Colon (tissue), 2 donors: ENCODE measurements around the gene NPBWR2.
"Not testable (repeated sequence)": the region's sequence is repeated elsewhere in the genome, so short reads cannot be mapped to it uniquely, and the experiment has no call there.

Experiments
- FAIRE-seq: peaks from 2 replicates; lab custom pipeline; 2012; peaks lifted over from hg19 to GRCh38; lab: Jason Lieb, UNC
- donor health status: control.
- donor health status: control.

NPBWR2 gene

DNA sequence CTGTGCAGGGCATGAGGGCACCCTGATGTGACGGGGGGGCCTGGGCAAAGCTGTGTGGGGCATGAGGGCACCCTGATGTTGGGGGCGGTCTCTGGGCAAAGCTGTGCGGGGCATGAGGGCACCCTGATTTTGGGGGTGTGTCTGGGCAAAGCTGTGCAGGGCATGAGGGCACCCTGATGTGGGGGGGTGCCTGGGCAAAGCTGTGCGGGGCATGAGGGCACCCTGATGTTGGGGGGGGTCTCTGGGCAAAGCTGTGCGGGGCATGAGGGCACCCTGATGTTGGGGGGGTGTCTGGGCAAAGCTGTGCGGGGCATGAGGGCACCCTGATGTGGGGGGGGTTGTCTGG, 10.0 kb upstream of the NPBWR2 start:
- FAIRE-seq, result not testable (repeated sequence)

DNA sequence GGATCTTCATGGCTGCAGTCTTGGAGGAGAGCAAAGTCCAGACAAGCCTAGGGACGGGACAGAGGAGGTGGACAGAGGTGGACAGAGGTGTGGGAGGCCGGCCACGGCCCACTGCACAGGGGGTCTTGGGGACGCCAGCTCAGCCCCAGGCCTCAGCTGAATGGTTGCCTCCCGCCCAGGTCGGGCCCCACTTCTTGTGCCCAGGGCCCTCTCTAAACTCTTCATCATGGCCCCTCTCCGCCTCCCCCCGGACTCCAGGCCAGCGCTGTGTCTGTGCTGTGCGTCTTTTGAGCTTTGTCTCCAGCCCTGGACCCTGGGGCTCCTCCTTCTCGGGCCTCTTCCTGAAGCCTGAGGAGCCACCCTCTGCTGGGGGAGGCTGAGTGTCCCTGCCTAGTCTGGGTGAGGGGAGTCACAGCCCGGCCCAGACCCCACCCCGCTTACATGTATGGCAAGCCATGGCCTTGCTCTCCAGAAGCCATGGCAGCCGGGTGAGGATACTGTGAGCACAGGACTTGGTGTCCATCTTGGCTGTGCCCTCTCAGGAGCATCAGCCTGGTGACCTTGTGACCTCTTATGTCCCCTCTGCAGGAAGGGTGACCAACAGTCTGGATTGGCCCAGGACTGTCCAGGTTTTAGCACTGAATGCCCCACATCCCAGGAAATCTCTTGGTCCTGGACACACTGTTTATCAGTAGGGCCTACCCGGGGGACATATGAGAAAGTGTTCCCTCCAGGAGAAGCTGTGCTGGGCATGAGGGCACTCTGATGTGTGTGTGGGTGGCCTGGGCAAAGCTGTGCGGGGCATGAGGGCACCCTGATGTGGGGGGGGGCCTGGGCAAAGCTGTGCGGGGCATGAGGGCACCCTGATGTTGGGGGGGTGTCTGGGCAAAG, 9.4 kb upstream of the NPBWR2 start:
- no peak for FAIRE-seq

DNA sequence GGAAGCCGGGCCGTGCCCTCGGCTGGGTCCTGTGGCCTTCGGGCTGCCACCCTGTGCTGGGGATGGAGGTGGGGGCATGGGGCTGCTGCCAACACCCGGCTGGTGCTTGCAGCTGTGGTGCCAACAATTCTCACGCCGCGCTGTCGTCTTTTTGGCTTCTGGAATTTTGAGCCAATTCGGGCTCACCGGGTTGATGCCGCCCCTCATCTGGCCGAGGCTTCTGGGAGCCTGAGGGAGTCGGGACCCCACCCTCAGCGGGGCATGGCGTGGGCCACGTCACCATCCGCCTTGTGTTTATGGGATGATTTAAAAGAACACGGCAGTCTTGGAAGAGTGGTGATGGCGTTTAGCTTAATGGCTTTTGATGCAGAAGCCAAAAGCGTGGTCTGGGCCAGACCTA, 8.7 kb upstream of the NPBWR2 start:
- FAIRE-seq, result no peak

DNA sequence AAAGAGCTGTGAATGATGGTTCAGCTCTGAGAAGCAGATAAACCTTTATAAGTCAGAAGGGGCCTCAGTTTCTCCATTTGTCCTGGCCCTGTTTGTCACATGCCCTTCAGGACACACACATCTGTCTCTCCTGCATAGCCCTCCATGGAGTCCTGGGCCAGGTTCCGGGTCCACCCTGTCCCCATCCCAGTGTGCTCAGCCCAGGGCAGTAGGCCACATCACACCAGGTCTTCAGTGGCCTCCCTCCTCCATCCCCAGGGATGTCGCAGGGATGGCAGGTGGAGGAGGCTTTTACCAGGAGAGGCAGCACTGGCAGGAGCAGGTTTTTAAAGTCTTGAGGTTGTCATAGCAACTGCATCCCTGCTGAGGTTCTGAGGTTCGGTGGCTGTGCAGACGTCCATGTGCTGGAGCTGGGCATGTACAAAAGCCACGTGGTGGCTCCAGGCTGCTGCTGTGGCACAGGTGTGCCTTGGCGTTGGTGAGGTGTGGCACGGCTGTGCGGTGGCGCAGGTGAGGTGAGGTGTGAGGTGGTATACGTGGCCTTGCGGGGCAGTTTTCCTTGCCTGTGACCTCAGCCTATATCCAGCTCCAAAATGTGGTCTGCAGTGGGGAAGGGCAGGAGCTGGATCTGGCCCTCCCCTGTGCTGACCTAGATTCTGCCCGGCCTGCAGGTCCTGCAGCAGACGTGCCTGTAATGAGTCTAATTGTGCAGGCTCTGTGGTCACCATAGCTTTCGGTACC, 8.0 kb upstream of the NPBWR2 start:
- no peak for FAIRE-seq

DNA sequence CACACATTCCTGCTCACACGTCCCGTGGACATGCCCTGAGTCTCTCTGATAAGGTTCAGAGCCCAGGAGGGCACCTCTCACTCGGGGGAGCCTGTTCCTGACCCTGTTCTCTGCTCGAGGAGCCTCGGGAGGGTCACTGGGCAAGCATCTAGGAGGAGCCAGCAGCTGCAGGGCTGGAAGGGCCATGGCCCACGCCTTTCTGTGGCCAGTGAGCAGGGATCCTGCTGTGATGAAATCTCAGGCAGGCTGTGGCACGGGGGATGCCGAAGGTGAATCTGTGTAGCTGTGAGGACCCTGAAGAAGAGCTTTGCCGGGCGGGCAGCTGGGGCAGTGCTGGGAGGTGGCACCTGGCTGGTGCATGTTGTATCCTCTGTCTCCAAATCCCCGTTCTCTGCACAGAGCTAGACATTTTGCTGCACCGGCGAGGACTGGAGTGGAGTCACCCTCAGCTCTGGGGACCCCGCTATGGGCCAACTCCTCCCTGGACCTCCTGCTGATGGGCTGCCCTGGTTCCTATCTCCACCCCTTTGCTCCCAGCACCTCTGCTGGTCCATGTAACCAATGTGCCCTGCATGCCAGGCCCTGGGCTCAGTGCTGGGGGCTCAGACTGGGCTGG, 7.1 kb upstream of the NPBWR2 start:
- FAIRE-seq, result no peak

DNA sequence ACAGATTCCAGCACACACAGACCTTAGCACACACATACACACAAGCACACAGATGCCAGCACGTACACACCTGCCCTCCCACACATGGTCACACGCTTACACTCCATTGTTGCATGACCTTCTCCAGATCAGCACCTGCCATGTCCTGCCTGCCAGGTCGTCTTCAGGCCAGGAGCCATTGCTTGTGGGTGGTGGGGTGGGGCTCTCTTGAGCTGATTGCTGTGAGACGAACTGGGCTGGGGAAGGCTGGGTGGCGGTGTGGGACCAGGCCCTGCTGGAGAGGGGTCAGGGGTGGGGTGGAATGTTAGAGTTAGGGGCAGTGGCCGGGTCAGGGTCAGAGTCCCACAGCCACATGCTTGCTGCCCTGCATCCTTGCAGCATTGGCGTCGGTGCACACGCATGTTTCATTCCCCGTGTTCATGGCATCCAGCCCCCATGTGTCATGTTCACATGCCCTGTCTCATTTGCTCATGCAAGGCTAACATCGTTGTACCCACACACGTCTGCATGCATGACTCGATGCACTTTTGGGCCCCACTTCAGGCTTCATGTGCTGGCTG, 6.5 kb upstream of the NPBWR2 start:
- no peak for FAIRE-seq

DNA sequence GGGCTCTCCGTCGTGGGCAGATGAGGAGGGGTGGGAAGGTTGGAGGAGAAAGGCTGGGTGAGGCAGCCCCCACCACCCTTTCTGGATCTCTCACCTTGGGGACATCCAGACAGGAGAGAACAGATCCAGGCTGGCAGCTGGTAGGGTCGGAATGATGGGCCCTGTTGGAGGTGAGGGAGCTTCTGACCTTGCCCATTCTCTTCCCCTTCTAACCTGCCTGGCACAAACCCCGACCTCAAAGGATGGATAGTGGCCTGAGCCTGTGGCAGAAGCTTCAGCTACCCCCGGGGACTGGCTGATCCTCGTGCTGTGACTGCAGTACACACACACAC, 6.0 kb upstream of the NPBWR2 start:
- no peak for FAIRE-seq

DNA sequence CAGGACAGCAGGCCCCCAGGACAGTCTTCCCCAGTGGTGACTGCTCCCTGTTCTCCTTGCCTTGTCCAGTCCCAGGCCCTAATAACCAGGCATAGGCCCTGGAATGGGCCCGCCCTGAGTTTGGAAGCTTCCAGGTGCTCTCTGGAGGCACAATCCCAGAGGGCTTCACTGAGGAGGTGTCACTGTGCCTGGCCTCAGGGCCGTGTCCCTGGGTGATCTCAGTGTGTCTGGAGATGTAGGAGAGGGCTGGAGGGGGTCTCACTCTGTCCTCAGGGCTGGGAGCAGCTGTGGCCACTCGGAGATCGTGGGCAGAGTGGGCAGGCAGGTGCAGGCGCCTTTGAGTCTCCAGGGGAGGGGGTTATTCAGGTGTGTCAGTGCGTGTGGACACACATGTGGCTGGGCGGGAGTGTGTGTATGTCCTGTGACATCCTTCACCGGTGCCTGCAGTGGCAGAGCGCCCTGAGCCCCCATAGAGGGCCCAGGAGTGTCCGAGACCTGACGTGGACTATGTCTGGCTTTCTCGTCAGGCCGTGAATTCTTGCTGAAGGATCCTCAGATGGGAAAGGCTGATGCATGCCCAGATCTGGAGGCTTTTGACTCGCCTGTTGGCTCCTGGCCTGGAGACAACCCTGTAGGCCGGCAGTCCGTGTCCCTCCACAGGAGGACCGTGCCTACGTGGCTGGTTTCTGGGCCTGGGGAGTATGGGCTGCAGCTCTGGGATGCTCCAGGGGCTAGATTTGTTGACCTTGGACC, 5.5 kb upstream of the NPBWR2 start:
- no peak for FAIRE-seq

DNA sequence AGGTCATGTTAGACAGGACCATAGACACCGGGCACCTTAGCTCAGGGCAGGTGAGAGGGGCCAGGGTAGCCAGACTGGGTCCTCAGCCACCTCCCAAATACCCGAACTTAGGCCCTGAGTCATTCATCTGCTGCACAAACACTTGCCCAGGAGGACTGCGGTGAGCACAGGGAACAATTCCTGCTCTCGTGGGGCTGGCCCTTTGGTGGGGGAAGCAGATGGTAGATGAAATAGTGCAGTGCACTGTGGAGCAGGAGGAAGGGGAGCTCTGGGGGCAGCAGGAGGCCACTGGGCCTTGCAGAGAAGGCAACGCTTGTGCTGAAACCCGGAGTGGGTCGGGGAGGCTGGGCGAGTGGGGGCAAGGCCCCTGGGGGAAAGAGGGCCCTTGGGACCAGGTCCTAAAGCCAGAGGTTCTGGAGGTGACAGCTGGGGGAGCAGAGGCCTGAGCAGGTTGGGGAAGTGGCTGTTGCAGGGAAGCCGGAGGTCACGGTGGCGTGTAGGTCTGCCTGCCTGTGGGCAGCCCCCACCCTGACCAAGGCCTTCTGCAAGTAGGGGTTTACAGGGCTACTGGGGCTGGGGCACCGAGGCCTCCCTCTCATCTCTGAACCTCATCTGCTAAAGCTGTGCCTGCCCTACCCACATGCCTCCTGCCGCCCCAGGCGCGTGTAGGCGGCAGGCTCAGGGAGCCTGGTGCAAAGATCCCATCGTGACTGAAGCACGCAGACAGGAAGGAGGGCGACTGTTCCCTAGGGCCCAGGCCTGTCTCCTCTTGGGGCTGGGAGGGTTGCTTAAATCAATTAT, 4.7 kb upstream of the NPBWR2 start:
- FAIRE-seq, result no peak

DNA sequence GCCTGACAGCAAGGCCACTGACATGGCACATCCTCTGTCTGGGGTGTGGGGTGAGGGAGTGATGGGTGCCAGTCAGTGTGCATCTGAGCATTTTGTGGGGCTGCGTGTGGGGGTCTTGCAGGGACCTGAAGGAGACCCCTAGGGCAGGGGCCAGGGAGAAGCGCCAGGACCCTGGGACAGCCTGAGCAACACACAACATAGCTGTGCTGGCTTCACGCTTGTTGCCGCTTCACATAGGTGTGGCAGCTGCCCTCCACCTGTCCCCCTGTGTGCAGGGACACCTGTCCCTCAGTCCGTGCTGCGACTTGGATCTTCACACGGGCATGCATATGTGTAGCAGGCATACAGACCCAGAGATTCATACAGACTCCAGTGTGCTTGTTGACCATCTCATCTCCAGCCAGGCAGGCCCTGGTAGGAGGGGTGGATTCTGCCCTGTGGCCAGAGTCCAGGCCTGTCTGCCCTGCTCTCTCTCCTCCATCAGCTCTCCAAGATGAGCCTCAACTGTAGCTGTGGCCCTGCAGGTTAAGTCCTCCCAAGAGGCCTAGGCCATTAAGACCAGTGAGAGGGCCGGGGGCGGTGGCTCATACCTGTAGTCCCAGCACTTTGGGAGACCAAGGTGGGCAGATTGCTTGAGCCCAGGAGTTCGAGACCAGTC, 3.2 kb upstream of the NPBWR2 start:
- no peak for FAIRE-seq

DNA sequence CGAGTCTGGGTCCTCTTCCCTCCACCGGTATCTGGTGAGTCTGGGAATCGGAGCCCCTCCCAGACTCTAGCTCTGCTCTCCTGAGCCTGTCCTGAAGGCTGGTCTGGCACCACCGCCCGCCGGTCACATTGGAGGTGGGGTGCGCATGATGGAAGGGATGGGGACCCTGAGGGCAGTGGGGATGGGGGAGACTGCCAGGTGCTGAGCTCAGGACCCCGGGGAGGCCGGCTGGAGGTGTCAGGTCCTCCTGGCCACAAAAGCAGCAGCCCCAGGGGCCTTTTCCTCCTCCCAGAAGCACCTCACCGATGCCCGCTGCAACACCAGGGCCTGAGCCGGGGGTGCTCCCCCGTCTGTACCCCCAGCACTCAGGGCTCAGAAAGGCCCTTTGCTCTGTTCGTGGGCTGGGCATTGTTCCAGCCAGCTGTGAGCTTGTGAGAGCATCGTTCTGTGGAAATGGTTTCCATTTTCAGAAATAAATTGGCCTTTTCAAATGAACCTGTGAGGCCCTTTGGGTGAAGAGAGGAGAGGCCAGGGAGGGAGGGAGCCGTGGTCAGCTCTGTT, 2.5 kb upstream of the NPBWR2 start:
- FAIRE-seq, result no peak

DNA sequence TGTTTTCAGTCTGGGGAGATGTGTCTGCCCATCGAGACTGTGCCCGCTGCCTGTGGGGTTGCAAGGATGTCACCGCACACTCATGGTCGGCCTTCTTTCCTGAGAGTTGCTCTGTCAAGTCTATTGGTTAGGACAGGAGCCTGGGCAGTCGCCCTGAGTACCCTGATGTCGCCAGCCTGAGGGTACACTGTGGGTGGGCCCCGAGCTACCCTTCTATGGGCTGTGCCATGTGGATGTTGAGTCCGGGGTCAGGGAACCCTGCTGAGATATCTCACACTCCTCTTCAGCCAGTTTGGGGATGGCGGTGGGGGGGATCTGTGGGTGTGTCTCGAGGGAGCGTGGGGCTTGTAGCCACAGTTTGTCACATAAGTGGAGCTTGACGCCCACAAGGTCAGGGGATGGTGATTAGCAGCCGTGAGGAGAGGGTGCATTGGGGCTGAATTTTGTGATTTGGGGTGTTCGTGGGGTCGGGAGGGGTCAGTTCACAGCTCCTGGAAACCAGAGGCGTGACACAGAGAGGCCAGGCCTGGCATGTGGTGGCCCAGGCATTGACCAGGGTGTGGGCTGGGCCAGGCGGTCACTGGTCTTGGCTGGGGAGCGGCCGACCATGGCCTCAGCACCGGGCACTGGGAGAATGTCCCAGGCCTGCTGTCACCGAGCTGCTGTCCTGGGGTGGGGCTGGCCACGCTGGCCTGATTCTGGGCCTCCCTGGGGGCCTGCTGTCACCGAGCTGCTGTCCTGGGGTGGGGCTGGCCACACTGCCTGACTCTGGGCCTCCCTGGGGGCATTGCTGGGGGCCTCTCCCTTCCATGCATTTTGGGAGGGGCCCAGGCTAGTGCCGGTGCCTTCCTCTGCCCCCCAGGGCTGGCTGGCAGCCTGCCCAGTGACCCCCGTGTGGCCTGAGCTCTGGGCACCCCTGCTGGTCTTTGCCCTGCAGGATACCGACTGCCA, 1.6 kb upstream of the NPBWR2 start:
- no peak for FAIRE-seq

DNA sequence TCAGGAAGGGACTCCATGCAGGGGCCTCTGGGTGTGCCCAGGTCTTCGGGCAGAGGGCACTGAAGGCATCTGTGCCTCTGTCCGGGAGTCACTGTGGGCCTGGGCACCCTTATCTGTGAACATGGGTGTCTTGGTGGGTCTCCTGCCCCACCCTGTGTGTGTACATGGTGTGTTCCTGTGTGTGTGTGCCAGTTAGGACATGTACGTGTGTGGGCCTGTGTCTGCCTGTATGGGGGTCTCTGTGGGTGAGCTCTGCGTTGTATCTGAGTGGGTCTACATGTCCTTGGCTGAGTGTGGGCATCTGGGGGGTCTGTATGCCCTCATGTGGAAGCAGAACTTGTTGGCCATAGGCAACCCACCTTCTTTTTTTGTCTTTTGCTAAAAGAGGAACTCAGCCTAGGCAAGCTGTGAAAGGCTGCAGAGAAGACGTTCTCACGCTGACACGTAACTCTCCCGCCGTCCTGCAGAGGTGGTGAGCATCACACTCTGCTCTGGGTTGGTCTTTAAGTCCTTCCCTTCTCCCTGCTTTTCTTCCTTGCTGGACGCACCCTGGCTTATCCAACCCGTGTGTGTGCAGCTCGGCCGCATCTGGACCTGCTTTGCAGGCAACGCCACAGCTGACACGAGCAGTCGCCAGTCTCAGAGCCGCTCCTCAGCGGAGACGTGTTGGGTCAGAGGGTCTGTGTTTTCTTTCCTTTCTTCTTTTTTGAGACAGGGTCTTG, 532 bp upstream of the NPBWR2 start:
- FAIRE-seq, result no peak

DNA sequence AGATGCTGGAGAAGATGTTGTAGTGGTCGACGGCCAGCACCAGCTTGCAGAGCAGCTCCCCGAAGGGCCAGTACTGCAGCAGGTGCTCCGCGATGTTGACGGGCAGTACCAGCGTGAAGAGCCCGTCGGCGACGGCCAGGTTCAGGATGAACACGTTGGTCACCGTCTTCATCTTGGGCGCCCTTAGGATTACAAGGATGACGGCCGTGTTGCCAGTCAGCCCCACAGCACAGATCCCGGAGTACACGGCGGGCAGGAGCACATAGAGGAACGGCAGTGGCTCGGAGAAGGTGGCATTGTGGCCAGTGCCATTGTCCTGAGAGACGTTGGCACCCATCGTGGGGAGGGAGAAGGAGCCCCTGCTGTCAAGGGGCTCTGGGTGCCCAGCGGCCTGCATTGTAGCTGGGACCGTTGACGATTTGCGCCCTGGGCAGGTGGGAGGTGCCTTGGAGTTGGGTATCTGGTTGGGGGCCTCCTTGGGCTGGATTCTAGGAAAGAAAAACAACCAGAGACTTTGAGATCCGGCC, 867 bp downstream of the NPBWR2 start:
- no peak for FAIRE-seq

DNA sequence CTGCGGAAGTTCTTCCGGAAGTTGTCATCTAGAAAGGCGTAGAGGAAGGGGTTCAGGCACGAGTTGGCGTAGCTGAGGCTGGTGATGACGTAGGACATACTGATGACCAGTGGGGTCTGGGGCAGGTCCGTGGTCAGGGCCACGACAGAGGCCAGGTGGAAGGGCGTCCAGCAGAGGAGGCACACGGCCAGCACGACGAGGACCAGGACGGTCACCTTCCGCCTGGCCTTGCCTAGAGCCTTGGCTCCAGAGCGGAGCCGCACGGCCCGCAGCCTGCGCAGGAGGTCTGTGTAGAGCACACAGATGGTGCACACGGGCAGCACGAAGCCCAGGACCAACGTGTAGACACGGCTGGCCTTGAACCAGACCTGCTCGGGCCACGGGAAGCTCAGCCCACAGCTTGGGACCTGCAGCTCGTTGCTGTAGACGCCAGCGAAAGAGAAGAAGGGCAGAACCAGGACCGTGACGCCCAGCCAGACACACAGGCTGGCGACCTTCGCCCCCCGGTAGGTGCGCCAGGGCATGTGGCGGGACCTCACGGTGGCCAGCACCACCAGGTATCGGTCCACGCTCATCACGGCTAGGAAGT, 1.4 kb downstream of the NPBWR2 start:
- no peak for FAIRE-seq

DNA sequence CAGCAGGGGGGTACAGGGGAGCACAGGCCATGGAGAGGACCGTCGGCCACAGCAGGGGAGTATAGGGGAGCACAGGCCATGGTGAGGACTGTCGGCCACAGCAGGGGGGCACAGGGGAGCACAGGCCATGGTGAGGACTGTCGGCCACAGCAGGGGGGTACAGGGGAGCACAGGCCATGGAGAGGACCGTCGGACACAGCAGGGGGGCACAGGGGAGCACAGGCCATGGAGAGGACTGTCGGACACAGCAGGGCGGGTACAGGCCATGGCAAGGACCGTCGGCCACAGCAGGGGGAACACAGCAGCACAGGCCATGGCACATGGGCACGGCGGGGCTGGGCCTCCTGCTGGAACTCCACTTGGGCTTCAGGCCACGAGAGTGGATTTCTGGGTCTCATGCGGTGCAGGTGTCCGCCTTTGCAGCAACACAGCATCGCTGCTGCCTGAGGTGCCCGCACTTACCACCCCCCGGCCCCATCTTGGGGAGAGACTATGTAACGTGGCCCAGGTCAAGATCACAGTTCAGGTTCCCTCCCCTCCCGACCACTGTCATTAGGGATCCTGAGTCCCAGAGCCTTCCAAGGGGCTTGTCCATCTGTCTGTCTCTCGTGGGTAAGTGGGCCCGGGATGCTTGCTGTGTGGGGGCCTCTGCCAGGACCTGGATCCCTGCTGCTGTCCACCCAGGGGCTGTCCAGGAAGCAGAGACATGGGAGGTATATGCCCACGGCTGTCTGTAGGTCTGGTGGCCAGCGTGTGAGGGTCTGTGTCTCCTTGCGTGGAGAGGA, 2.5 kb downstream of the NPBWR2 start:
- no peak for FAIRE-seq
